ENCODE measurements around the gene KCNMB2.
"Not testable (repeated sequence)": the region's sequence is repeated elsewhere in the genome, so short reads cannot be mapped to it uniquely, and the experiment has no call there.

The KCNMB2 gene

DNA sequence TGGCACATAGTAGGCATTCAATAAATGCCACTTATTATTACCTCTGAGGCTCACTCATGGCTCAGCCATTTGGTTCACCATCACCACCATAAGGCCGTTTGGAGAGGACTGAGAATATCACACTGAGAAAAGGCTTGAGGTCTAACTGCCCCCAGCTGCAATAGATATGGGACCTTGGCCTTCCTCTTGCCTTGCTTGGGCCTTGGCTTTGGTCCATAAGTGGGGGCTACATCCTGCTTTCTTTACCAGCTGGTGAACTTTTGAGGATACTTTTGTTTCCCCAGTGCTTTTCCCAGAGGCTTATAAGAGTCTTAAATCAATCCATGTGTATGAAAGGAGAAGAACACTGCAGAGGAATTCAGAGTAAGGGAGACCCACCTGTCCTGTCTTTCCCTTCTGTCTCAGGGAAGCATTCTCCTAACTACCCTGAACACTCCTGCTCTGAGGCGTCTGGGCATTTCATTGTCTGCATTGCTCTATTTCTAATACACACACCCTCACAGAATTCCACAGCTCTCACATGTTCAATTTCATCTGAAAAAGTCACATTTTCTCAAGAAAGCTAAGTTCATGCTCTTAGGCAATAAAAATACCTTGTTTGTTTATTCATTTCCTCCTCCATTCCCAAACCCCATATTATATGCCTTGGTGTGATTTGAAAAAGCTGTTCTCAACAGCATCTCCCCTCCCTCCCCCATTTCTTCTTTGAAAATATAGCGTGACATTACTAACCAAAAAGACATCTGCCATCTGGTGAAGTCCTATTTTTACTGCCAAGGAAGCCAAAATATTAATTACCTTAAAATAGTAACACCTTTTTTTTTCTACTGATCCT lies 22.5 kb upstream of the KCNMB2 start:
- no peak overlapping the region for H3K4me3 ChIP-seq (ENCODE audit: low read depth in 1 of 2, low read length in 2 of 2)
- no peaks in the 10 kb centered on the region for H3K9me3 ChIP-seq (ENCODE audit: insufficient read depth, low read length, severe bottlenecking)
- no peaks in the 10 kb centered on the region for H3K27me3 ChIP-seq (ENCODE audit: insufficient read depth, low read length, poor library complexity)
- no peak overlapping the region for H3K9ac ChIP-seq (ENCODE audit: low read depth, low read length)
- TF ChIP-seq EZH2 (IDR thresholded peaks at IDR 0.05; ENCODE audit: borderline replicate concordance, low read depth, low read length, severe bottlenecking), result no peak
- TF ChIP-seq, protein P1, sequence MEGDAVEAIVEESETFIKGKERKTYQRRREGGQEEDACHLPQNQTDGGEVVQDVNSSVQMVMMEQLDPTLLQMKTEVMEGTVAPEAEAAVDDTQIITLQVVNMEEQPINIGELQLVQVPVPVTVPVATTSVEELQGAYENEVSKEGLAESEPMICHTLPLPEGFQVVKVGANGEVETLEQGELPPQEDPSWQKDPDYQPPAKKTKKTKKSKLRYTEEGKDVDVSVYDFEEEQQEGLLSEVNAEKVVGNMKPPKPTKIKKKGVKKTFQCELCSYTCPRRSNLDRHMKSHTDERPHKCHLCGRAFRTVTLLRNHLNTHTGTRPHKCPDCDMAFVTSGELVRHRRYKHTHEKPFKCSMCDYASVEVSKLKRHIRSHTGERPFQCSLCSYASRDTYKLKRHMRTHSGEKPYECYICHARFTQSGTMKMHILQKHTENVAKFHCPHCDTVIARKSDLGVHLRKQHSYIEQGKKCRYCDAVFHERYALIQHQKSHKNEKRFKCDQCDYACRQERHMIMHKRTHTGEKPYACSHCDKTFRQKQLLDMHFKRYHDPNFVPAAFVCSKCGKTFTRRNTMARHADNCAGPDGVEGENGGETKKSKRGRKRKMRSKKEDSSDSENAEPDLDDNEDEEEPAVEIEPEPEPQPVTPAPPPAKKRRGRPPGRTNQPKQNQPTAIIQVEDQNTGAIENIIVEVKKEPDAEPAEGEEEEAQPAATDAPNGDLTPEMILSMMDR (IDR thresholded peaks at IDR 0.05; ENCODE audit: borderline replicate concordance, extremely low read depth, low read length, poor library complexity, severe bottlenecking), result no peak
- no peak for DNase-seq
- ATAC-seq (ENCODE audit: insufficient read depth, low read depth), result no peak
- no peak overlapping the region for H3K27ac ChIP-seq (ENCODE audit: low read length)
- H3K4me2 ChIP-seq (ENCODE audit: insufficient read depth, low read length), result no peak overlapping the region
- no peaks in the 10 kb centered on the region for H3K4me1 ChIP-seq (ENCODE audit: insufficient read depth, low read length)
- no peaks in the 10 kb centered on the region for H3K79me2 ChIP-seq (ENCODE audit: insufficient read depth, low read length)
- H4K20me1 ChIP-seq (ENCODE audit: insufficient read depth, low read length), result no peaks in the 10 kb centered on the region
- H2AFZ ChIP-seq (ENCODE audit: low read depth, low read length), result no peak overlapping the region
- no peaks in the 10 kb centered on the region for H3K36me3 ChIP-seq (ENCODE audit: insufficient read depth, low read length)

DNA sequence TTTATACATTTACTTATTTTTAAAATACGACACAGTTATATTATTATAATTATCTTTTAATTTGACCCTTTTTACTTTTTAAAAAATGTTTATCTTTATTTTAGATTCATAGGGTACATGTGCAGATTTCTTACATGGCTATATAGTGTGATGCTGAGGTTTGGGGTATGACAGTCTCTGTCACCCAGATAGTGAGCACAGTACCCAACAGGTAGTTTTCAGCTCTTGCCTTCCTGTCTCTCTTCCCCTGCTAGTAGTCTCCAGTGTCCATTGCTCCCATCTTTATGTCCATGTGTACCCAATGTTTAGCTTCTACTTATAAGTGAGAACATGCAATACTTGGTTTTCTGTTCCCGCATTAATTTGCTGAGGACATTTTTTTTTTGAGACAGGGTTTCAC lies 21.8 kb upstream of the KCNMB2 start:
- Histone ChIP-seq H3K4me1 (ENCODE audit: insufficient read depth, low read length) (no peaks in the 10 kb centered on the region), H3K4me2 (ENCODE audit: insufficient read depth, low read length) (no peak overlapping the region), H3K36me3 (ENCODE audit: insufficient read depth, low read length) (no peaks in the 10 kb centered on the region), H3K9ac (ENCODE audit: low read depth, low read length) (no peak overlapping the region), H2AFZ (ENCODE audit: low read depth, low read length) (no peak overlapping the region), H3K27me3 (ENCODE audit: insufficient read depth, low read length, poor library complexity) (no peaks in the 10 kb centered on the region), H4K20me1 (ENCODE audit: insufficient read depth, low read length) (no peaks in the 10 kb centered on the region), H3K27ac (ENCODE audit: low read length) (no peak overlapping the region), H3K4me3 (ENCODE audit: low read depth in 1 of 2, low read length in 2 of 2) (no peak overlapping the region), H3K9me3 (ENCODE audit: insufficient read depth, low read length, severe bottlenecking) (no peaks in the 10 kb centered on the region), H3K79me2 (ENCODE audit: insufficient read depth, low read length) (no peaks in the 10 kb centered on the region)
- no peak for TF ChIP-seq EZH2 (IDR thresholded peaks at IDR 0.05; ENCODE audit: borderline replicate concordance, low read depth, low read length, severe bottlenecking)
- TF ChIP-seq, protein P1 (IDR thresholded peaks at IDR 0.05; ENCODE audit: borderline replicate concordance, extremely low read depth, low read length, poor library complexity, severe bottlenecking), result no peak
- ATAC-seq (ENCODE audit: insufficient read depth, low read depth) (no peak), DNase-seq (no peak)

DNA sequence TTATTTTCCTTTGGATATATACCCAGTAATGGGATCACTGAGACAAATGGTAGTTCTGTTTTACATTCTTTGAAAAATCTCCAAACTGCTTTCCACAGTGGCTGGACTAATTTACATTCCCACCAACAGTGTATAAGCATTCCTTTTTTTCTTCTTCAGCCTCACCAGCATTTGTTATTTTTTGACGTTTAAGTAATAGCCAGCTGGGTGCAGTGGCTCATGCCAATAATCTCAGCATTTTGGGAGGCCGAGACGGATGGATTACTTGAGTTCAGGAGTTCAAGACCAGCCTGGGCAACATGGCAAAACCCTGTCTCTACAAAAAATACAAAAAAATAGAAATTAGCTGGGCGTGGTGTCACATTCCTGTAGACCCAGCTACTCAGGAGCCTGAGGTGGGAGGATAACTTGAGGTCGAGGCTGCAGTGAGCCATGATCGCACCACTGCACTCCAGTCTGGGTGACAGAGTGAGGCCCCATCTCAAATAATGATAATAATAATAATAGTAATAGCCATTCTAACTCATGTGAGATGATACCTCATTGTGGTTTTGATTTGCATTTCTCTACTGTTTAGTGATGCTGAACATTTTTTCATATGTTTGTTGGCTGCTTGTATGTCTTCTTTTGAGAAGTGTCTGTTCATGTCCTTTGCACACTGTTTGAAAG lies 21.0 kb upstream of the KCNMB2 start:
- not testable (repeated sequence) for H3K36me3 ChIP-seq (ENCODE audit: insufficient read depth, low read length); H3K4me3 ChIP-seq (ENCODE audit: low read depth in 1 of 2, low read length in 2 of 2); H2AFZ ChIP-seq (ENCODE audit: low read depth, low read length); H3K27ac ChIP-seq (ENCODE audit: low read length); H3K27me3 ChIP-seq (ENCODE audit: insufficient read depth, low read length, poor library complexity); H3K79me2 ChIP-seq (ENCODE audit: insufficient read depth, low read length); ATAC-seq (ENCODE audit: insufficient read depth, low read depth); H4K20me1 ChIP-seq (ENCODE audit: insufficient read depth, low read length); H3K4me2 ChIP-seq (ENCODE audit: insufficient read depth, low read length); H3K4me1 ChIP-seq (ENCODE audit: insufficient read depth, low read length); H3K9me3 ChIP-seq (ENCODE audit: insufficient read depth, low read length, severe bottlenecking); H3K9ac ChIP-seq (ENCODE audit: low read depth, low read length); DNase-seq

DNA sequence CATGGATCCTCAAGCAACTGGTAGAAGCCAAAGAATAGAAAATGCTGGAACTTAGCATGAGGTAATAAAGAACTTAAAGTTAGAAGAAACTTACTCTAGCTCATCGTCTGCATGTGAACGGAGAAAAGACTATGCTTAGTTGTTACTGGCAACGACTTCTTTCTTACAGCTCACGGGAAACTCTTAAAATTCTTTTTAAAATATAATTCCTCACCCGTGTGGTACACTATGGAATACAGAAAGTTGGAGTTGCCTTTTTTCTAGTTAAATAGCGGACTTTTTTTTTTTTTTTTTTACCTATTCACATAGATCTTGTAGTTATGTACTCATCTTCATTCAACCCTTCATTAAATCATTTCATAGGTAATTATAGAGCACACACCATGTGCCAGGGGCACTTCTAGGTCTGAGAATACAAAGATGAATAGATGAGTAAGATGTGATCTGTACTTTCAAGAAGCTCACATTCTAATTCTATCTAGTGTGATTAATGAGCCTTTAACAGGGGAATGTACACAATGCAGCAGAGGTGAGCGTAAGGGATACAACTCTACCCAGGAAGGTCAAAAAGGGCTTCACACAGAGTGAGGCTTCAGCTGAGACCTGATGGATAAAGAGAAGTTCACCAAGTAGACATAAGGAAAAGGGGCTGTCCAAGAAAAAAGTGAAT lies 18.4 kb upstream of the KCNMB2 start:
- H3K4me3 ChIP-seq (ENCODE audit: low read depth in 1 of 2, low read length in 2 of 2), result no peak overlapping the region
- H2AFZ ChIP-seq (ENCODE audit: low read depth, low read length), result no peak overlapping the region
- H3K36me3 ChIP-seq (ENCODE audit: insufficient read depth, low read length), result no peaks in the 10 kb centered on the region
- no peaks in the 10 kb centered on the region for H3K4me1 ChIP-seq (ENCODE audit: insufficient read depth, low read length)
- no peak overlapping the region for H3K27ac ChIP-seq (ENCODE audit: low read length)
- no peak overlapping the region for H3K4me2 ChIP-seq (ENCODE audit: insufficient read depth, low read length)
- H3K27me3 ChIP-seq (ENCODE audit: insufficient read depth, low read length, poor library complexity), result no peaks in the 10 kb centered on the region
- DNase-seq (no peak), ATAC-seq (ENCODE audit: insufficient read depth, low read depth) (no peak)
- H3K9ac ChIP-seq (ENCODE audit: low read depth, low read length), result no peak overlapping the region
- no peaks in the 10 kb centered on the region for H3K9me3 ChIP-seq (ENCODE audit: insufficient read depth, low read length, severe bottlenecking)
- no peaks in the 10 kb centered on the region for H3K79me2 ChIP-seq (ENCODE audit: insufficient read depth, low read length)
- no peaks in the 10 kb centered on the region for H4K20me1 ChIP-seq (ENCODE audit: insufficient read depth, low read length)
- no peak for TF ChIP-seq EZH2 (IDR thresholded peaks at IDR 0.05; ENCODE audit: borderline replicate concordance, low read depth, low read length, severe bottlenecking)
- TF ChIP-seq, protein P1 (IDR thresholded peaks at IDR 0.05; ENCODE audit: borderline replicate concordance, extremely low read depth, low read length, poor library complexity, severe bottlenecking), result no peak

All from DND-41 (cell line).